NCI-H748 (cell line): ENCODE data around the gene CACNA2D4.

Source experiments
- DNase-seq: peaks from one replicate; lab custom pipeline; 2025; ENCODE audit not compliant: unreplicated experiment; lab: John Stamatoyannopoulos, UW

The CACNA2D4 gene

GRCh38 chr12:1790444-1790843 lies 128.0 kb downstream of the CACNA2D4 start:
- no peak for DNase-seq

- DNase-seq: no peak
Measured at GRCh38 chr12:1787714-1788113, 130.7 kb downstream of the CACNA2D4 start.

- DNase-seq: no peak
Measured at GRCh38 chr12:1782215-1782614, 136.2 kb downstream of the CACNA2D4 start.

- no peak for DNase-seq
Measured at GRCh38 chr12:1781772-1782171, 136.7 kb downstream of the CACNA2D4 start.

DNA sequence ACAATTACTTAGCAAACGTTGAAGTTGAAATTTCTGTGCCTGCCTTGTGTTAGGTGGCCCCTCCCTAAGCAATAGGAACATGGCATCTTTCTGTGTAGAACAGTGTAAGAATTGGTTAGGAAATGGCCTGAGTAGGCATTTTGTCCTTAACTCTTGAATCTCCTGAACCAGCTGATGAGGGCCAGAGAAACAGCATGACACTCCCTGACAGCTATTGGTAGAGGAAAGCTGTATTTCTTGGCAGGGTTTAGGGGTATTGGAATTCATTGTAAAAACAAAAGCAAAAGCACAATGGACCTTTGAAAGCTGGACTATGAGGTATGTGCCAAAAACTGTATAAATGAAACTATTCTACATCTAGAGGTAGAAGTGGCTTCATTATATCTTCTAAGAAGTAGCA lies 138.7 kb downstream of the CACNA2D4 start:
- no peak for DNase-seq

- DNase-seq: no peak
Measured at GRCh38 chr12:1778911-1779310, 139.5 kb downstream of the CACNA2D4 start.

DNA sequence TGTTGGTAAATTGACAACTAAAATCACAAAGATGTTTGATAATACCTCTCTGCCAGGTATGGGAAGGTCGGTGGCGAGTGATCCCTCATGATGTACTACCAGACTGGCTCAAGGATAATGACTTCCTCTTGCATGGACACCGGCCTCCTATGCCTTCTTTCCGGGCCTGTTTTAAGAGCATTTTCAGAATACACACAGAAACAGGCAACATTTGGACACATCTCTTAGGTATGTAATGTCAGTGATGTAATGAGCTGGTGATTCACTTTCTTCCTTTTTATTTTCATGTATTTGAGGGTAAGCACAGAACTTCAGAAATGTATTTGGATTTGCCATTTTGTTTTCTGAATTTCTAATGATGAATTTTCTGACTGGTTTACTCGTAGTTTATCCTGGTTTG lies 140.7 kb downstream of the CACNA2D4 start:
- DNase-seq: no peak

DNA sequence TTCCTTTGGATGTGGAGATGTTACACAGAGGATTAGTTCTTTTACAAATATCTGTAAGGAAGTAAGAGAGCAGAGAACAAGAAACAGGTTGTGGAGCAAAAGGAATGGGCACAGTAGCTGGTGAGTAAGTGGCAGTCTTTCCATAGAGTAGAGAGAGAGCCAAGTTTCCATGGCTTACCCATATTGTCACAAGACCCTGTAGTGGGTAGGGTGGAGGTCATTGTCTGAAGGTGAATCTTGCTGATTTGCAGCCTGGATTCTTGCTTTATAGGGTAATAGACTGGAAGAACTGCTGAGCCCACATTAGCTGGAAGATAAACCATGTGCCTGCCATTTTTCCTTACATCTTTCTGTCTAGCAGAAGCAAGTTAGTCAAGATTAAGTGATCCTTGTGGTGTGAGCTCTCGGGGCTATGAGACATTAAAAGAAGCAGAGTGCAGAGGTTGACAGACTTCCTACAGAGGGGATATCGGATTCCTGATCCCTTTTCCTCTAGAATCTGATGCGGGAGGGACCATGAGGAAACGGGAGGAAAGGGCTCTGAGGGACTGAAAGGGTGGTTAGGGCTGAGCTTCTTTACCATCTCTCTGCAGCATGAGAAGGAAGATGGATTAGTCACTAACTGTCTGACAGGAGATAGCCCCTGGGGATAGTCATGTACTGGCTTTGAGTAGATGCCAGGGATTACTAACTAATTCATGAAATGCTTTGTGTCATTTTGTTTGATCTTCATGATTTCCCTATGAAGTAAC lies 142.1 kb downstream of the CACNA2D4 start:
- no peak for DNase-seq

GRCh38 chr12:1773937-1774655 lies 144.4 kb downstream of the CACNA2D4 start:
- DNase-seq: no peak

- no peak for DNase-seq
Measured at GRCh38 chr12:1769809-1770494, 148.5 kb downstream of the CACNA2D4 start.

DNA sequence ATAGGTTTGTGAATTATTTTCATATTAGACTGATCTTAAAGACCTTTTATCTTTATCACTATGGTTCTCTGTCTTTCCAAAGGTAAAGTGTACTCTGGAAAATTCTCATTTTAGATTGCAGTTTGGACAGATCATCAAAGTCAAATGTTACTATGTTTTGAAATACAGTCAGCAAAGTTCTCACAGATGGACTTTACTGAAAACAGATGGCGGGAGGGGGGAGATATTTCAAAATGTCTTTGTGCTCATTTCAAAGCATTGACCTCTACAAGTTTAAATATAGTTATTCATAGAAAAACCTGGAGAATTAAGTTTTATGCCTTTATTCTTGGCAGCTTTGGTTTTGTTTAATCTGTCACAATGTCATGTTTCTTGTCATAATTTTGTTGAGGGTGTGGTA lies 149.8 kb downstream of the CACNA2D4 start:
- no peak for DNase-seq

- no peak for DNase-seq
Measured at GRCh38 chr12:1767407-1768090, 150.9 kb downstream of the CACNA2D4 start.

DNA sequence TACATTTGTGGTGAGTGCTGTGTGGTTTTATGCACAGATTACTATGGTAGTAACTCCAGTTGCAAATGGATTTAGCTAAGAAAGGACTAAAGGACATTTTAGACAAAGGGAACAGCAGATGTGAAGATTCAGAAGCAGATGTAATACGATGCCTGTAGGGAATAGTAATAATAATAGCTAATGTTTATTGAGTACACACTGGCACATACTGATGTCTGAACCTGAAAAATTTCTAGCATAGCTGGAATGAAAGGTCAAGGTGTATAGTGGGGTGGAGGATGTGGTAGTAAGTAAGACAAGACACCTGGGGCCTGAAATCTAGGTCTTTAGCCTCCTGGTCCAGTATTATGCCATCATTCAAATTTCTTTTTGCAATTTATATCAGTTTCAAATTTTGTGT lies 152.3 kb downstream of the CACNA2D4 start:
- DNase-seq: no peak

GRCh38 chr12:1763153-1763552 lies 155.3 kb downstream of the CACNA2D4 start:
- DNase-seq: no peak

DNA sequence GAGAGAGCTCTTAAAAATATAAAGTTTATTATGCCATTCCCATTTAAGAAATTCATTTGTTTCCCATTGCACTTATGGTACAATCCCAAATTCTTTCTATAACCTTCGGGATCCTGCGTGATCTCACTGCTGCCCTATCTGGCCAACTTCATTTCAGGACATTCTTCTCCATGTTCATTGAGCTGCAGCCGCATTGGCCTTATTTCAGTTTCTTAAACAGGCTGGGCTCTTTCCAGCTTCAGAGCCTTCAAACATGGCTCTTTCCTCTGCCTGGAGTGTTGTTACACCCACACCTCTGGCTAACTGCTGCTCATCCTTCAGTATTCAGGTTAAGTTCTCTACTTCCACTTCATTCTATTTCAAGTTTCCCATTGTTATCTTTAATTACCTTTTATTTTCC lies 156.6 kb downstream of the CACNA2D4 start:
- DNase-seq: no peak

DNA sequence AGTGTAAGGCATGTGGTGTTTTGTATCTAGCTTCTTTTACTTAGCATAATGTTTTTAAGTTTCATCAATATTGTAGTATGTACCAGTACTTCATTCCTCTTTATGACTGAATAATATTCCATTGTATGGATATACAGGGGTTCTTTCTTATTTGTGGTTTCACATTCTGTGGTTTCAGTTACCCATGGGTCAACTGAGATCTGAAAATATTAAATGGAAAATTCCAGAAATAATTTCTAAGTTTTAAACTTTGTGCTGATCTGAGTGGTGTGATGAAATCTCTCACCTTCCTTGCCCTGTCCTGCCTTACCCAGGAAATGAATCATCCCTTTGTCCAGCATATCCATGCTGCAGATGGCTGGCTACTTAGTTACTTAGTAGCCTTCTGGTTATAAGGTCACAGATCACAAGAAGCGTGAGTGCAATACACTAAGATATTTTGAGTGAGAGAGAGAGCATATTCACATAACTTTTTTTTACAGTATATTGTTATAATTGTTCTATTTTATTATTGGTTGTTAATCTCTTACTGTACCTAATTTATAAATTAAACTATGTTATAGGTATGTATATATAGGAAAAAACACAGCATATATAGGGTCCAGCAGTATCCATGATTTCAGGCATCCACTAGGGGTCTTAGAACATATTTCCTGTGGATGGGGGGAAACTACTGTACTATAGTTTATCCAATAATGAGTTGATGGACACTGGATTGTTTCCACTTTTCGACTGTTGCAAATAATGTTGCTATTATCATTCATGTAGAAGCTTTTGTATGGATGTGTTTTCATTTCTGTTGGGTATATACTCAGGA lies 157.7 kb downstream of the CACNA2D4 start:
- DNase-seq: no peak

DNA sequence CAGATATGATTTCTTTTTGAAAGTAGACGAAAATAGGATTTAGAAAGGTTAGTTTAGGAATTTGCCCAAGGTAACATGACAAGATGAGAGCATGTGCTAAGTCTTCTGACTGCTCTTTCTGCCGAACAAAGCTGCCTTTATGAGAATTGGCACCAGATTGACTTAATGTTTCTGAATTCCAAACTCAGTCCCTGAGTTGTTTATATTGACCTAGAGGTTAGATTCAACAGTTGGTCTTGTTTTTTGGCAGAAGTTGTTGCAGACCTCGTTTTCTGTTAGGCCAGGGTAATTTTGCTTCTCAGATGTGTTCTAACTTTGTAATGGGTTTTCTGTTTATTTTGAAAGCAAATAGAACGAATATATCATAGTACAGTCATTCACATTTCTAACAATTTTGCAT lies 159.6 kb downstream of the CACNA2D4 start:
- DNase-seq: no peak

DNA sequence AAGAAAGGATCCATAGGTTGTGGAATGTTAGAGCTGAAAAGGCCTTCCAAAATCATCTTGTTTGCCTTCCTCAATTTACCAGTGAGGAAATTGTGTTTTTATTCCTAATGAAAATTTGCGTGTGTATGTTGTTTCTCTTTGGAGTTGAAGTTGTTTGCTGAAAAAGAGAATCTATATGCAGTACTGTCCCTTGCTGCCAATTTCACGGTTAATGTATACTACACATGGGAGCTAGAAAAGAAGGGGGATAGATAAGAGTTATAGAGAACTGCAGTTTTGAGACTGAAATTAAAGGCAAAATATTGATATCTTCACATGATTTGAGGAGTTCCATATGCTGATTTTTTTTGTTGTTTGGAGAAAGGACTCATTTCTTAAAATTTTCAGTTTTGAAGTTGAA lies 160.1 kb downstream of the CACNA2D4 start:
- DNase-seq: no peak

DNA sequence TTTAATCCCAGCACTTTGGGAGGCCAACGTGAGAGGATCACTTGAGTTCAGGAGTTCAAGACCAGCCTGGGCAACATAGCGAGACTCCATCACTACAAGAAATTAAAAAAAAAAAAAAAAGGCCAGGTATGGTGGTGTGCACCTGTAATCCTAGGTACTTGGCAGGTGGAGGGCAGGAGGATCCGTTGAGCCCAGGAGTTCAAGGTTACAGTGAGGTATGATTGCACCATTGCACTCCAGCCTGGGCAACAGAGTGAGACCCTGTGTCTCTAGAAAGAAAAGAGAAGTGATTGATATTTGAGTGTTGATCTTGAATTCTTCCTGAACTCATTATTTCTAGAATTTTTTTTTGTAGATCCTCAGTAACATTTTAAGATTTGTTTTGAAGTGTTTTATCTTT lies 168.2 kb downstream of the CACNA2D4 start:
- no peak for DNase-seq

GRCh38 chr12:1749019-1749418 lies 169.4 kb downstream of the CACNA2D4 start:
- no peak for DNase-seq

GRCh38 chr12:1747609-1748008 lies 170.8 kb downstream of the CACNA2D4 start:
- no peak for DNase-seq
